ENCODE measurements around the gene DENND1C.
"Not testable (repeated sequence)": the region's sequence is repeated elsewhere in the genome, so short reads cannot be mapped to it uniquely, and the experiment has no call there.

The DENND1C gene

DNA sequence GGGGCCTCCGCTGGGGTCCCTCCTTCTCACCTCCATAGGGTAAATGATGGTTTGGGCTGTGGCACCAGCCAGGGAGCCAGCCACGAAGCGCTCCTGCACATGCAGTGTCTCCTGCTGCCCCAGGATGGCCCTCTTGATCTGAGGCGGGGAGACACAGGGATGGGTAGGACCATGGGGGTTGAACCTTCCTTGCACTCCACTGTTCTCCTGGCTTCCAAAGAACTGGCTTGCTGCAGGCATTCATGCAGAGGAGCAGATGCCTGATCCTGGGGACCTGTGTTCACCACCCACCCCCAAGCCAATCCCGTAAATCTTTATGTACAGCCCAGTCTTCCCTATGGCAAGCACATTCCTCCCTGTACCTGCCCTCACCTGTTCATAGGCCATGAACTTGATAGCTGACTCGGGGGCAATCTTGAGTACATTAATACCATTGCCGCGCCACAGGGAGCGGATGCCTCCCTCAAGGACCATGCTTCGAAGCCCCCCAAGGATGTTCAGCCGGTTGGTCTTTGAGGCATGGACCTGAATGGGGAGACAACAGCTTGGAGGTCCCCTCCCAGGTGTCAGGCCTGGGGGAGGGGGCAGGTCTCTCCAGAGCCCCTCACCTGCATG is 27.5 kb downstream of the DENND1C start:
- DNase-seq (ENCODE audit: low read depth in 1 of 2, low spot score in 1 of 2), result no peak

DNA sequence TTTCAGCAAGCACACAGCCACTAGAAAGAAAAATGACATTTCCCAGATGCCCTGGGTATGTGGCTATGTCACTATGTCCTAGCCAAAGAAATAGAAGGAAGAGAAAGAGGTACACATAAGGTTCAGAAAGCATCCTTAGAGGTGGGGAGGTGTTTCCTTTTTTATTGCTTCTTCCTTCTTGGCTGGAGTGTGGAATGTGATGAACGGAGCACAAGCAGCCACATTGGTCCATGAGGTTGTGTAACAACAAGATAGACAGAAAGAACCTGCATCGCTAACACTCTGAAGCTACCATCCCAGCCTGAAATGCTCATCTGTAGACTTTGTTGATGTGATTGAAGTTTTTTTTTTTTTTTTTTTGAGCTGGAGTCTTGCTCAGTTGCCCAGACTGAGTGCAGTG is 28.7 kb downstream of the DENND1C start:
- no peak for DNase-seq (ENCODE audit: low read depth in 1 of 2, low spot score in 1 of 2)

DNA sequence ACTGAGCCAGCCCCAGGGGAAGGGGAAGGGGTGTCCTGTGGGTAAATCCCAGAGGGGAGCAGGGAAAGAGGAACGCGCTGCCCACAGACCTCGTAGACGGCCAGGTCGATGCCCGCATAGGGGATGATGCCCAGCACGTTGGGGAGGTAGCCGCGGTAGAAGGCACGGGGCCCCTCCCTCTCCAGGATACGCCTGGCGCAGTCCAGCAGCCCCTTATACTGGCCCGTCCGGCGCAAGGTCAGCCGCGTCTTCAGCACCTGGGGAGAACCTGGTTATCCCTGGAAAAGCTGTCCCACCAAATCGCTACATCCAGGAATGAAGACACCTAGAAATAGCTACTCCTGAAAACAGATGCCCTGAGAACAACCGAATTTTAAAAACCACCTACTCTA is 29.4 kb downstream of the DENND1C start:
- no peak for DNase-seq (ENCODE audit: low read depth in 1 of 2, low spot score in 1 of 2)

DNA sequence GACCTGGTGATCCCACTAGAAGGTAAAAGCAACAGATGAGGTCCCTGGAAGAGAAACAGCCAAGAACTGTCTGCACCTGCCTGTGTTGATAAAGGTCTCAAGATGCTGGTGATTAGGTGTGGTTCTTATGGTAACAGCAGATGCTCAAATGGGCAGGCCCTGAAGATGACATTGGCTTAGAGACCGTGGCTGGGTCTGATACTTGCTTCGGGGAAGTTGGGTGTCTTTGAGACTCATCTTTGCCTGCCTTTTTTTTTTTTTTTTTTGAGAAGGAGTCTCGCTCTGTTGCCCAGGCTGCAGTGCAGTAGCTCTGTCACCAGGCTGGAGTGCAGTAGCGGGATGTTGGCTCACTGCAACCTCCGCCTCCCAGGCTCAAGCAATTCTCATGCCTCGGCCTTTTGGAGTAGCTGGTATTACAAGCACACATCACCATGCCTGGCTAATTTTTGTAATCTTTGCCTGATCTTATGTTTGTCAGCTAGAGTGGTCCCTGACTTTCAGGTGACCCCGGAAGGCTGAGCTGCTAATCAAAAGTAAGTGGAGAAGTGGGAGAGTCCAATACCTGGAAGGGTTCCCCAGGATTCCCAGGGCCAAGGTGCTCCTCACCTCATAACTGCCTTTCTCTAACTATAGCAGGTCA is 29.9 kb downstream of the DENND1C start:
- no peak for DNase-seq (ENCODE audit: low read depth in 1 of 2, low spot score in 1 of 2)

DNA sequence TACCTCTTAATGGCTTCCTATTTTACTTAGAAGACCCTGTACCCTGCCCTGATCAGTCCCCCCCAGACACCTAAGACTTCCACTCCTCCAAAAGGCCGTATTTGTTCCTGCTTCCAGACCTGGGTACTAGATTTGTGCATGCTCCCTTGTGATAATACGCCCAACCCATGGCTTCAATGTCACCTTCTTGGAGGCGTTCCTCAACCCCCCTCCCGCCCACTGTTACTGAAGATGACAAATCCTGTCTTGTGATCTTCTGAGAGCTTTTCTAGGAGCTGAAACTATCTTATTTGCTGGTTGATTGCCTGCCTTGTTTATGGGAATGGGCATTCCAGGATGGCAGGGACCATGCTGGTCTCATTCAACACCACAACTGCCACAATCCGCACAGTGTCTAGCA is 31.4 kb downstream of the DENND1C start:
- no peak for DNase-seq (ENCODE audit: low read depth in 1 of 2, low spot score in 1 of 2)

DNA sequence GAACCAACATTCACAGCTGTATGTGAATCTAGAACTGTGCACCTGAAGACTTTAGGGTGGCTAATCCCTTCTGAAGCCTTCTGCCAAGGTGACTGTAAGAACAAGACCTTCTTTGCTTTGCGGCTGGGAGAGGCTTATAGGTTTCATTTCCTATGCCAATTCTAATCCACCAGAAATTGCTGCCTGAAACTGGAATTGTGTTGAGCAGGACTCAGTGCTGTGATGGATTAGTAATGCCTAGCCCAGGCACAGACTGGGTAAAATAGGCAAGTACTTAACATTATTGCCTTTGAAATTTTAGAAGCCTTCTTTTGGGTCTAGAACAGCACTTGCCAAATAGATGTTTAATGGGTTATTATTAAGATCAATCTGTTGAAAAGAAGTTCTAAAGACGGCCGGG is 33.5 kb downstream of the DENND1C start:
- DNase-seq (ENCODE audit: low read depth in 1 of 2, low spot score in 1 of 2), result no peak

DNA sequence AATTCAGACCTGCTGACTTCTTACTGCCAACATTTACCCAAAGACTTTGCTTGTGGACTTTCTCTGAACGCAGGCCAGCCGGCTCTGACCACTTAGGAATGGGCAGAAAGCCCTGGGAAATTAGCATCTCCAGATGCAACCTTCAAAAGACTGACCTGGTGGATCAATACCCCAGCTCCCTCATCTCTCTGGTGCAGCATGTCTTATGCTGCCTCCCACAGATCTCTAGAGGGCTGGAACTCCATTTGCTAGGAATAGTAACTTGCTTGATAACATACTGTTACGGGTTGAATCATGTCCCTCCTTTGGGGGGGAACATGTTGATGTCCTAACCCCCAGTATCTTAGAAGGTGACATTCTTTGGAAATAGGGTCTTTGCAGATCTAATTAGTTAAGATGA is 35.1 kb downstream of the DENND1C start:
- DNase-seq (ENCODE audit: low read depth in 1 of 2, low spot score in 1 of 2), result no peak

DNA sequence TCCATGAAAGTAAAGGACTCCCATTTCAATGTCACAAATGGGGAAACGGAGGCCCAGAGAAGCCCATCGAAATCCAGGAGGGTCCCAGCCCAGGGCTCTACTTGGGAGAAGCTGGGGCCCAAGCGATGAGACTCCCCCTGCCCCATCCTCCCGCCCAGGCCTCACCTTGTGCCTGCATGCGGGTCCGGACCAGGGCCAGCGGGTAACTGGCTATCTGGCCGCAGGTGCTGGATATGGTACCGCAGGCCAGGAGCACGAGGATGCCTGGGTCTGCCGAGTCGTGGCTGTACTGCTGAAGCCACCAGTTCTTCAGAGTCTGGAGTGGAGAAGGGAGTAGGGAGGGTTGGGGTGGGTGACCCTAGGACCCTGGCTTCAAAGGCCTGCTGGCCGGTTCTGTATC is 37.6 kb downstream of the DENND1C start:
- no peak for DNase-seq (ENCODE audit: low read depth in 1 of 2, low spot score in 1 of 2)

DNA sequence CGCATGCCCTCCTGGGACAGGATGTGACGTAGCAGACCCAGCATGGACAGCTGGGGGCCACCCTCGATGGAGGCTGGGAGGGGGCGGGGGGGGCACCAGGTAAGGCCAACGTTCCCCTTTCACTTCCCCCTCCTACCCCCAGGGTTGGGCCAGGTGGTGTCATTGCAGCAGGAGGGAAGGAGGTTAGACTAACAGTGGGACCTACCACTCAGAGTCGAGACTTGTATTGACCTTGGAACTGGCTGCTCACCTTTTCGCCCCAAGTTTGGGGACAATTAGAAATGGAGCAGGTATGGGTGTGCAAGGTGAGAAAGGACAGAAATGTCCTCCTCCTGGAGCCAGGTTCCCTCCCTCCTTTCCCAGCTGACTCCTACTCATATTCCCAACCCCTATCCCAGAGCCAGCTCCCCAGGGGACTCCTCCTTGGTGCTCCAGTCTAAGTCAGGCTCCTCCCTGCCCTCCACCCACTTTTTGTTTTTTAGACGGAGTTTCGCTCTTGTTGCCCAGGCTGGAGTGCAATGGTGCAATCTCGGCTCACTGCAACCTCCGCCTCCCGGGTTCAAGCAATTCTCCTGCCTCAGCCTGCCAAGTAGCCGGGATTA is 39.4 kb downstream of the DENND1C start:
- DNase-seq (ENCODE audit: low read depth in 1 of 2, low spot score in 1 of 2), result no peak

DNA sequence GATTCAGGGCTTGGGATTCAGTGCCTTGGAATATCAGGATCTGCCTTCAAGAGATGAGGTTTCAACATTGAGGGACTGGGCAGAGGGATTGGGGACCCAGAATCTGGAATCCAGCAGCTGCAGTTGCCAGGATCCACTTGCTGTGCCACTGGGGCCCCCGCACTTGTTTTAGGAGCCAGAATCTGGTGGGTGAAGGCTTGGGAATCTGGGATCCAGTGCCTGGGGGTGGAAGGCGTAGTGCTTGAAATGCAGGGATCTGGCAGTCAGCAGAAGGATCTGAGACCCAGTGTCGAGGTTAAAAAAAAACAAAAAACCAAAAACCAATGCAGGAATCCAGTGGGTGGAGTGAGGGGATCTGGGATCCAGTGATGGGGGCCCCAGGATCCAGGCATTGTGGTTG is 40.7 kb downstream of the DENND1C start:
- DNase-seq (ENCODE audit: low read depth in 1 of 2, low spot score in 1 of 2), result no peak

DNA sequence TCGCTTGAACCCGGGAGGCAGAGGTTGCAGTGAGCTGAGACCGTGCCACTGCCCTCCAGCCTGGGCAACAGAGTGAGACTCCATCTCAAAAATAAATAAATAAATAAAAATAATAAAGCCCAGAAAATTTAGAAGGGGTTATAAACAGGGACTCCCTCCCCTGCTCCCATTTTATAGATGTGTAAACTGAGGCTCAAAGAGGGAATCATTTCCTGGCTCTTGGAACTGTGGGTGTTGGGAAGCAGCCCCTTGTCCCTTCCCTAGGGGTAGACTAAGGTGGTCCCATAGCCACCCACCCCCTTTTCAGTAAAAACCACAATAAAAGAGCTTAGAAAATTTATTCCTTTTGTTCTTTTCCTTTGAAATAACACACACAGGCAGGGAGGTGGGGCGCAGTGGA is 41.8 kb downstream of the DENND1C start:
- DNase-seq (ENCODE audit: low read depth in 1 of 2, low spot score in 1 of 2), result no peak

DNA sequence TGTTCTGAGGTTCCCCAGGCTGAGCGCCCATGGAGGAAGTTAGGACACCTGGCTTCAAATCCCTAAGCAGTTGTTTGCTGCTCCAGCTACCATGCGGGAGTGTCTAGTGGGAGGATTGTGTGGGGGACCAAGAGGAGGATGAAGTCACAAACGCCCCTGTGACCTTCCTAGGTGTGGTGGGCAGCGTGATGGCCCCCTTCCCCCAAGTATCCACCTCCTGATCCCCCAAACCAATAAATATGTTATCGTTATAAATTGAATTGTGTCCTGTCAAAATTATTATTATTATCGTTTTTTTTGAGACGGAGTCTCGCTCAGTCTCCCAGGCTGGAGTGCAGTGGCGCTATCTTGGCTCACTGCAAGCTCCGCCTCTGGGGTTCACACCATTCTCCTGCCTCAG is 47.9 kb downstream of the DENND1C start, which contains the start of gene SLC25A41:
Gene SLC25A41, minus strand, starts transcription at position 101 of the 400 bp plus-strand sequence. Its CDS starts 70 bp downstream, at position 31.
- no peak for DNase-seq (ENCODE audit: low read depth in 1 of 2, low spot score in 1 of 2)

DNA sequence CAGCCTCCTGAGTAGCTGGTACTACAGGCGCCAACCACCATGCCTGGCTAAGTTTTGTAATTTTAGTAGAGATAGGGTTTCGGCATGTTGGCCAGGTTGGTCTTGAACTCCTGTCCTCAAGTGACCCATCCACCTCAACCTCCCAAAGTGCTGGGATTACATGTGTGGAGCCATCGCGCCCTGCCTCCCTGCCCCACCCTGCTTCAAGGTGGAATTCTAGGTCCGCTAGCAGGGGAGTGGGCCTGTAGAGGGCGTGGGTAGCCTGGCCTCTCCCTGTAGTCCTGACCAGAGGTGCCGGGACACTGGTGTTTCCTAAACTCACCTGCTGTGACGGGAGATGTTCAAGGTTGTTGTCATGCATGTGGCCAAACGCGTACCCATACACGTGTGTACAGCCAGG is 48.4 kb downstream of the DENND1C start:
- DNase-seq (ENCODE audit: low read depth in 1 of 2, low spot score in 1 of 2), result no peak

DNA sequence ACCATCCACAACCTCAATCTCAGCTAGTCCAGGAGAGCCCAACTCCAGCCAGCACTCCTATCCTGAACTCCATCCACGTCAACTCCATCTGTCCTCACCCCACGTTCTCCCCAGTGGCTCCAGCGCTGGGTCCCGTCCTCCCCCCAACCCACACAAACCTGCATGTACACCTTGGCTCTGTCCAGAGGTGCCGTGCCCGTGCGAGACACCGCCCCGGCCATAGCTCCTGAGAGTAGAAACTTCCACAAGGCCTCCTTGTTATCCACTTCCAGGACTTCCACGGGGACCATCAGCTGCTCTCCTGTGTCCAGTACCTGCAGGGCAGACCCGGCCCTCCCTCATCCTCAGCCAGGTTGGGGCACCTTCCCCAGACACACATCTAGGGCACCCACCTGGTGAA is 49.7 kb downstream of the DENND1C start:
- DNase-seq (ENCODE audit: low read depth in 1 of 2, low spot score in 1 of 2), result no peak

DNA sequence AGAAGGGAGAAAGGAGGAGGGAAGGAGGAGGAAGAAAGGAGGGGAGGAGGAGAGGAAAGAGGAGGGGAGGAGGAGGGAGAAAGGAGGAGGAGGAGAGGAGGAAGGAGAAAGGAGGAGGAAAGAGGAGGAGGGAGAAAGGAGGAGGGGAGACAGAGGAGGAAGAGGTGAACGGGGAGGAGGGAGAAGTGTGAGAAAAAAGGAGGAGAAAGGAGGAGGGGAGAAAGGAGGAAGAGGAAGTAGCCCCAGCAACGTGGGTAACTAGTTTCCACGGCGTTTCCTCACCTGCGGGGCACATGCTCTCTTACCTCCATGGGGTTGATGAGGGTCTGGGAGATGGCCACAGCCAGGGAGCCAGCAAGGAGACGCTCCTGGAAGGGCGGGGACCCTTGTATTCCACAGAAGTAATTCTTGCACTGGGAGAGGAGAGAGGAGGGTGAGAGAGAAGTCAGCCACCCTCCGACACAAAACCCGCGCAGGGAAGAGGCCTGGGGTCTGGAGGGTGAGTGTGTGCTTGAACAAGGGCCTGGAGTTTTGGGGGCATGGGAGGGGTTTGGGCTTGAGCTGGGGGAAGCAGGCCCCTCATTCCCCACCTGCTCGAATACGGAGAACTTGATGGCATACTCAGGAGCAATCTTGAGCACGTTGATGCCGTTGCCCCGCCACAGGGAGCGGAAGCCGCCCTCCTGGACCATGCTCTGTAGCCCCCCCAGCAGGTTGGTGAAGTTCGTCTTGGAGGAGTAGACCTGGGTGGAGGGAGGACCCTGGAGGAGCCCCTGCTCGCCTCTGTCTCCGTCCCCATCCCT is 52.0 kb downstream of the DENND1C start:
- DNase-seq (ENCODE audit: low read depth in 1 of 2, low spot score in 1 of 2), result no peak

DNA sequence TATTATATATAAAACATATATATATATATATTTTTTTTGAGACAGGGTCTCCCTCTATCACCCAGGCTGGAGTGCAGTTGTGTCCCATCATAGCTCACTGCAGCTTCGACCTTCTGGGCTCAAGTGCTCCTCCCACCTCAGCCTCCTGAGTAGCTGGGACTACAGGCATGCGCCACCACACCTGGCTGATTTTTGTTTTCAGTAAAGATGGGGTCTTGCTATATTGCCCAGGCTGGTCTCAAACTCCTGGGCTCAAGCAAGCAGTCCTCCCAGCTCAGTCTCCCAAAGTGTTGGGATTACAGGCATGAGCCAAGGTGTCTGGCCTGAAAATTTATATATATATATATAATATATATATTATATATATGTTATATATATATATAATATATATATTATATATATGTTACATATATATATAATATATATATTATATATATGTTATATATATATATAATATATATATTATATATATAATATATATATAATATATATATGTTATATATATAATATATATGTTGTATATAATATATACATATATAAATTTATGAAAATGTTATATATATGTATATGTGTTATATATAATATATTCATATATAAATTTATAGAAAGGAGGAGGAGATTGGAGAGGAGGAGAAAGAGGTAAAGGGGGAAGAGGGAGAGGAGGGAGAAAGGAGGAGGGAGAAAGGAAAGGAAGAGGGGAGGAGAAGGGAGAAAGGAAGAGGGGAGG is 52.7 kb downstream of the DENND1C start:
- not testable (repeated sequence) for DNase-seq (ENCODE audit: low read depth in 1 of 2, low spot score in 1 of 2)

DNA sequence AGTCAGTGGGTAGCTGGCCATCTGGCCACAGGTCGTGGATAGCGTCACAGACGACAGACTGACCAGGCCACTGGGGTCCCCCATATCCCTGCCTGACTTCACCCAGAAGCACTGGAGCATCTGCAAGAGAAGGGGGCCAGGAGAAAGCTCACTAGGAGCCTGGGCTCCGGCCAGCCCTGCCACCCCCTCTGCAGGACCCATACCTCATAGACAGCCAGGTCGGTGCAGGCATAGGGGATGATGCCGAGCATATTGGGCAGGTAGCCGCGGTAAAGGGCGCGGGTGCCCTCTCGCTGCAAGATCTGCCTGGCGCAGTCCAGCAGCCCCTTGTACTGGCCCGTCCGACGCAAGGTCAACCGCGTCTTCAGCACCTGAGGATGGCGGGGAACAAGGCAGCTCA is 54.5 kb downstream of the DENND1C start:
- no peak for DNase-seq (ENCODE audit: low read depth in 1 of 2, low spot score in 1 of 2)

DNA sequence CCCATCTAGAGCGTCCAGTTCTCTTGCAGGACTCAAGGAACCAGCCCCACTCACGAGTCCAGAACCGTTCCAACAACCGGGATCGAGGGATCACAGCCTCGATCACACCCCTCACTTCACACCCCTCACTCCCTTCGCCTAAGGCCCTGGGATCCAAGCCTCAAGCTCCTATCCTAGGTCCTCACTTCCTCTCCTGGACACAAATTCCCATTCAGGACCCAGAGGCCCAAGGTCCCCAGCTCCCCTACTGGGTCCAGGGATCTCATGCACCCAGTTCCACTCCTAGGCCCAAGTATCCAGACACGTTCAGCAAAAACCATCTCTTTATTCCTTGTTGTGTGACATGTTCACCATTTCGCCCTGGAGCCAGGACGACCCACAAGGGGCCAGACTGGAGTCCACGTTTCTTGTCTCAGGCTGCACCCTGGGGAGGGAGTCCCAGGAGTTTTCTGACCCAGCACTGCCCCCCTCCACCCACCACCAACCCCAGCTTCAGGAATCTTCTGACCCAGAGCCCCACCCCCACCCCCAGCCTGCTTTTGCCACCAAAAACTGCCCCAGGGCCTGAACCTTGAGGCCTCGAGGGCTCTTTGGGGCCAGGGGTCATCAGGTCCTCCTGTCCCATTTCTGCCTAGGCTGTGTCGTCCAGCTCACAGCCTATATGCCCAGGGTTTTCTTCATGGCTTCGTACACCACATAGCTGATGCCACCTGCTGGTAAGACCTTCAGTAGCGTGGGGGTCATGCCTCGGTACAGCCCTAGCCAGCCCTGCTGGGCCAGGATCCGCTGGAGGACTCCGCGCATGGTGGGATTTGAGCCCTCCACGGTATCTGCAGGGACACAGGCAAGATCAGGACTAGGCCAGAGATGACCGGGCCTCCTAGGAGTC is 55.6 kb downstream of the DENND1C start:
- no peak for DNase-seq (ENCODE audit: low read depth in 1 of 2, low spot score in 1 of 2)

DNA sequence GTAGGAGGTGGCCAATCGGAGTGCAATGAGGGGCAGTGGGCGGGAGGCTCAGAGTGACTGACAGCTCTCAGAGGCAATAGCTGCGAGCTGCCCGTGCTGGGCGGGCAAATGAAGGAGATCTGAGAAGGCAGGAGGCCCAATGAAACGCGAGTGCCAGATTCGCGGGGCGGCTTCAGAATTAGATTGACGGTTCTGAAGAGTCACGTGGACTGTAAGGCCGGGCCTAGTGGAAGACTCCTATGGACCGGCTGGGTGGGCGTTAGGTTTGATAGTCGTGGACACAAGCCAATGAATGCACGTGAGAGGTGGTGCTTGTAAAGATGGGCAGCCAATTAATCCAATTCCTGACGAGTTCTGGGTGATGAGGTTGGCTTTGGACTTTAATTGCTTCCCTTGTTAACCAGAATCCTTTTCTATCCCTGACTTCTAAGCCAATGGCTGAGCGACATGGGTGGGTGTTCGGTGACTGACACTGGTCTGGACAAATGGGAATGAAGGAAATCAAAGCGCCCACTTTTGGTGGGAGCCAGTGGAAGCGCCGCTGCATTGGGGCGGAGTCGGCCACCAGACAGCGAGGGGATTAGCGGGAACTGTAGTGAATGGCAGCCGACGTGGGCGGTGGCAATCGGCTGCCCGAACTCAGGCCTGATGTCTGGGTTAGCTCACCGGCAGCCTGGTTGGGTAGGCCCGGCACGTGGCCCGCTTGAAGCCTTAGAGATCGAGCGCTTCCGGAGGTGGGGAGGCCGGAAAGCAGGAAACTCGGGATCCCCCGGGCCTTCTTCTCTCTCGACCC is 56.5 kb downstream of the DENND1C start:
- peak; percentile 95 to 99 for DNase-seq (ENCODE audit: low read depth in 1 of 2, low spot score in 1 of 2)

Measured in activated T-helper 1 cell treated with anti-CD3 and anti-CD28 coated beads, Interleukin-2, amount 50 U/mL, for 16 hours (primary cell).